Fibroblast of villous mesenchyme (primary cell): ENCODE data around the gene ZNF319. TPM values are rescaled to one million over a fixed set of nuclear protein-coding genes. Genes with fewer than 3 reads are reported as not detected.

Experiments used
- DNase-seq: peaks from one replicate; pipeline ENCODE4 v3.0.0-alpha.2; 2010; ENCODE audit warnings: low read depth
- H3K4me3 ChIP-seq: 2 replicates; pipeline ENCODE4 v1.5.1; 2011; ENCODE audit warnings: low read depth, mild to moderate bottlenecking, low read length
- total RNA-seq: library from RNA; depleted of rRNA; stranded (reverse); fragments of >200 nt; gene quantifications from 2 replicates; pipeline ENCODE4 v1.2.3, GENCODE V29; 2012
- TF ChIP-seq, protein P1 (sequence below): IDR thresholded peaks from 2 replicates; pipeline ENCODE4 v1.5.1; 2012; ENCODE audit warnings: low read depth, mild to moderate bottlenecking, low read length; ENCODE audit not compliant: insufficient read depth

ZNF319 gene
- total RNA-seq, 1 donor: 6.0 TPM

DNA sequence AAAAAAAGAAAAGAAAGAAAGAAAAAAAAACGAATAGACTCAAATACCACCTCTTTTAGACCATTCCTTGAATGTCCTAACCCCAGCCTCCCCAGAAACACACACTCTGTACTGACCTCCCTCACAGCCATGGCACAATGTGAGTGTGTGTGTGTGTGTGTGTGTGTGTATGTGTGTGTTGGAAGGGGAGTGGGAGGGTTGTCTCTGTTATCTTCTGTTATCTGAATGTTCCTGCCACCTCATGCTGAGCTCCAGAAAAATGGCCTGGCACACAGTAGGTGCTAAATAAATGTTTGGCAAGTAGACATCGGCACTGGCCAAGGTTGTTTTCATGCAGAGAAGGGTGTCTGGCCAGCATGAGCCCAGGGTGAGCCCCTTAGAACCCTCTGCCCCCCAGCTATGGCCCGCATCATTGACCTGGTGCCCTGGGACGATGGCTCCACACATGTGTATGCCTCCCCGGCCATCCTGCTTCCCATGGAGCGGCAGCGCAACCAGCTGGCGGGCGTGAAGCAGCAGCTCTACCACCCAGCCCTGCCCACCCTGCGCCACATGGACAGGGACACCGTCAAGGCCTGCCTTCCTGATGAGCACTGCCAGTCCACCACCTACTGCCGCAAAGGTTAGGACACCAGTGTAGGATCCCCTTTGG, 22.9 kb downstream of the ZNF319 start:
- DNase-seq: no peak
- TF ChIP-seq, protein P1, sequence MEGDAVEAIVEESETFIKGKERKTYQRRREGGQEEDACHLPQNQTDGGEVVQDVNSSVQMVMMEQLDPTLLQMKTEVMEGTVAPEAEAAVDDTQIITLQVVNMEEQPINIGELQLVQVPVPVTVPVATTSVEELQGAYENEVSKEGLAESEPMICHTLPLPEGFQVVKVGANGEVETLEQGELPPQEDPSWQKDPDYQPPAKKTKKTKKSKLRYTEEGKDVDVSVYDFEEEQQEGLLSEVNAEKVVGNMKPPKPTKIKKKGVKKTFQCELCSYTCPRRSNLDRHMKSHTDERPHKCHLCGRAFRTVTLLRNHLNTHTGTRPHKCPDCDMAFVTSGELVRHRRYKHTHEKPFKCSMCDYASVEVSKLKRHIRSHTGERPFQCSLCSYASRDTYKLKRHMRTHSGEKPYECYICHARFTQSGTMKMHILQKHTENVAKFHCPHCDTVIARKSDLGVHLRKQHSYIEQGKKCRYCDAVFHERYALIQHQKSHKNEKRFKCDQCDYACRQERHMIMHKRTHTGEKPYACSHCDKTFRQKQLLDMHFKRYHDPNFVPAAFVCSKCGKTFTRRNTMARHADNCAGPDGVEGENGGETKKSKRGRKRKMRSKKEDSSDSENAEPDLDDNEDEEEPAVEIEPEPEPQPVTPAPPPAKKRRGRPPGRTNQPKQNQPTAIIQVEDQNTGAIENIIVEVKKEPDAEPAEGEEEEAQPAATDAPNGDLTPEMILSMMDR: no peak
- no peak overlapping the region for H3K4me3 ChIP-seq

DNA sequence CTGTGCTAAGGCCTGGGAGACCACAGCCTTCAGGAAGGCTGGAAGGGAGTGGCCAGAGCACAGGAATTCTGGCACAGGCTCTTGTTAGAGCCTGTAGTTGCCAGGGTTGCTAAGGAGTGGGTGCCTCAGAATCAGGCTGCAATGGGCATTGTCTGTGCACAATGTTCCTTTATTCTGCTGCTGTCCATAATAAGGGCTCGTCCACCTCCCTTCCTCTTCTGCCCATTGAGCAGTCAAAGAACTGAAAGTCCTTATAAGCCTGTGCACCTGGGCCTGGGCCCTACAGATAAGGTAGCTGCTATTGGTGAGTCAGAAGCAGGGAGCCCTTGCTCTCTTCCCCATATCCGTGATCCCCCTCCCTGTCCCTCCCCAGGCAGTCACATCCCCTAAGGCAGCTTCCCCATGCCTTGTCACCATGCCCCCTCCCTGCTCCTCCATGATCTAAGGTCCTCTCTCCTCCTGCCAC, 24.1 kb downstream of the ZNF319 start:
- no peak for DNase-seq
- TF ChIP-seq, protein P1: no peak
- H3K4me3 ChIP-seq: no peak overlapping the region

DNA sequence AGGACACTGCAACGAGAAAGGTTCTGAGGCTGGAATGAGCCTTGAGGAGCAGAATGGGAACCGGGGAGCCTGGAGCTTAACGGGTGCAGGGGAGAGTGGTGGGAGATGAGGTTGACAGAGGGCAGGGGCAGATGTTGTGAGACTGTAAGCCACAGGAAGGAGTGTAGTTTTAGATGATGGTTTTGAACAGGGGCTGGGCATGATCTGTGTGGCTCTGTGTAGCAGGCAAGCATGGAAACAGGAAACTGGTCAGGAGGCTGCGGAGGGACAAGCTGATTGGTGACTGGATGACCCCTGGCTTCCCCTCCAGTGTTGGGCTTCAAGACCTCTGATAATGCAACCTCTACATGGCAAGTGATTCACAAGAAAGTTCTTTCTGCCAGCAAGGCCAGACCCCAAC, 28.2 kb downstream of the ZNF319 start:
- TF ChIP-seq, protein P1: no peak
- H3K4me3 ChIP-seq: no peak overlapping the region
- DNase-seq: no peak

DNA sequence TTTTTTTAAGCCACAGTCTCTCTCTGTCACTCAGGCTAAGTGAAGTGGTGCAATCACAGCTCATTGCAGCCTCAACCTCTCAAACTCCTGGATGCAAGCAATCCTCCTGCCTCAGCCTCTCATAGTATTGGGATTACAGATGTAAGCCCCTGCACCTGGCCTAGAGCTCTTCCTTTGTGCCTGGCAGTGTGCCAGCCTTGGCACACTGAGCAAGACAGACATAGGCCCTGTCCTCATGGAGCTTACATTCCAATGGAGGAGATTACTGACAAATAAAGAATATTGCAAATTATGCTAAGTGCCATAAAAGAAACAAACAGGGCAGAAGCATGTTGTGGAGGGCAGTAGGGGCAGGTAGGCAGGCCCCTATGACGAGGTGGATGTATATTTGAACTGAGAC, 28.6 kb downstream of the ZNF319 start:
- no peak overlapping the region for H3K4me3 ChIP-seq
- TF ChIP-seq, protein P1: no peak
- no peak for DNase-seq

DNA sequence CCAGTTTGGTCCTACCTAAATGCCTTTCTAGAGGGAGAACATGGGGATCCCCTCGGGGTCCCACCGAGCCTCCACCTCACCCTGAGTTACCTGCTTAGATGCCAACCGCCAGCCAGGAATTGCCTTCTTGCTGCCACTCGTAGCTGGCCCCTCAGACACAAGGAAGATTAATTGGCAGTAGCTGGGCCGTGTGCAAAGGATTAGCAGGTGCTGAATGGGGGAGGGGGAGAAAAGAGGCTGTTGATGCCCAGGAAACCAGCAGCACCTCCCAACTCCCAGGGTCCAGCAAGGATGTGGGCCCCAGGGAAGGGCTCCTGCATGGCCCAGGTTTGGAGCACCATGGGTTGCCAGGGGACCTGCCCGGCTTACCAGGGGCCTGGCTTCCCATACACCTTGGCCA, 29.5 kb downstream of the ZNF319 start, which contains the start of gene CNGB1:
TSS of gene CNGB1 (minus strand) at position 159 of the 400 bp plus-strand sequence. CDS start 3,842 bp downstream, outside the sequence.
- H3K4me3 ChIP-seq: no peak within 1 kb of the TSS
- no peak for DNase-seq
- TF ChIP-seq, protein P1: no peak

DNA sequence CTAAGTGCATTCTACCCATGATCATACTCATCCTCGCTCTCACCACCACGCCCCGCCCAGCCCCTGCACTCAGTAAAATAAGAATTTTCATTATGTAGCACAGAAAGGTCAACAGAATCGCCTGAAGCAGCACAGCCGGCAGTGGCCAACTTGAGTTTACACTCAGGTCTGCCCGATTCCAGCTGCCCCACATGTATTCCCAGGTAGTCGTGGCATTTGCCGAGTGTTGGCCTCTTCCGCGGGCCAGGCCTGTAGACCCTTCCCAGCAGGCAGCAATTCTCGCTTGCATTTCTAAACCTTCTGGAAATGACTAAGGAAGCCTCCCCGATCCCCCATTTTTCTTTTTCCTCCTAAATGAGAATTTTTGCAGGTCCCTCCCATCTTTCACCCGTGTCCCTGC, 30.2 kb downstream of the ZNF319 start:
- H3K4me3 ChIP-seq: no peak overlapping the region
- TF ChIP-seq, protein P1: no peak
- DNase-seq: no peak

DNA sequence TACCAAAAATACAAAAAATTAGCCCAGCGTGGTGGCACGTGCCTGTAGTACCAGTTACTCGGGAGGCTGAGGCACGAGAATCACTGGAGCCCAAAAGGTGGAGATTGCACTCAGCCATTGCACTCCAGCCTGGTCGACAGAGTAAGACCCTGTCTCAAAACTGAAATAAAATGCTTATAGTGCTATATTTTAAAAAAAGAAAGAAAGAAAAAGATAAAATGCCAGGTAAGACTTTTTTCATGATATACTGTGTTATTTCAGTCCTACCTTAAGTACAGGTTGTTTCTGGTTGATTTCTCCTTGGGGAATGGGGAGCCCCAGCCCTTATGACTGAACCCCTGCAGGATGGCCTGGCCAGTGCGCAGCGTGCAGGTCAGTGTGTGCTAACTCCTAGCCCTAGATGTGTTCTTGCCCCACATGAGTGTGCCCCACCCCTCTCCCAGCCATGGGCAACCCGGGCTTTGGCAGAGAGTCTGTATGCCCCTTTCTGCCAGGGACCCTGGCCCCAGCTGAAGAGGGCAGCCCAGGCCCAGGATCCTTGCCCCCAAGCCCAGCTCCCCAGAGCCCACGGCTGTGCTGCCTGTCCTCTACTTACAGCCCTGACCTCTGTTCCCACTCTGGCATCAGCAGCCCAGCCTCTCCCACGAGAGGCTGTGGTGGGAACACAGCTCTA, 30.9 kb downstream of the ZNF319 start:
- DNase-seq: no peak
- H3K4me3 ChIP-seq: no peak overlapping the region
- TF ChIP-seq, protein P1: no peak
